ENCODE data around the gene MAP3K7CL.

The MAP3K7CL gene

DNA sequence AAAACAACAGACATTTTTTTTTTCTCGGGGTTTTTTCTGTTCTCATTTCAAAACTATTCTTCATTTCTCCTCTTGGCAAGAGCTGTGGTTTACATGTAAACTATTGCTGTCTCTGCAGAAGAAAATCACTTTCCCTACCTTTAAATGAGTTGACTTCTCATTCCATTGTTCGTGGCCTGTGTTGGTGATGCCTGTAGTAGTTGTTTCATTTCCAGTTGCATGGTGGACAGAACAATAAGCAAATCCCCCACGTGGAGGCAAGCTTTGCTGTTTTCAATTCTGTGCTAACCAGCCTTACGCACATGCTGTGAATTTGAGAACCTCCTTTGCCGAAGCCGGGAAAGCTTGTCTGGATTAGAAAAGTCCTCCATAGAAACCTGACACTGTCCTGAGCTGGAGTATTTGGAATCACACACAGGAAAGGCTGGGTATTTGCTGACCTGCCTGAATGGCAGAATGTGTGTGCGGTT is 26.2 kb upstream of the MAP3K7CL start:
- no peak for DNase-seq
- TF ChIP-seq, protein P1, sequence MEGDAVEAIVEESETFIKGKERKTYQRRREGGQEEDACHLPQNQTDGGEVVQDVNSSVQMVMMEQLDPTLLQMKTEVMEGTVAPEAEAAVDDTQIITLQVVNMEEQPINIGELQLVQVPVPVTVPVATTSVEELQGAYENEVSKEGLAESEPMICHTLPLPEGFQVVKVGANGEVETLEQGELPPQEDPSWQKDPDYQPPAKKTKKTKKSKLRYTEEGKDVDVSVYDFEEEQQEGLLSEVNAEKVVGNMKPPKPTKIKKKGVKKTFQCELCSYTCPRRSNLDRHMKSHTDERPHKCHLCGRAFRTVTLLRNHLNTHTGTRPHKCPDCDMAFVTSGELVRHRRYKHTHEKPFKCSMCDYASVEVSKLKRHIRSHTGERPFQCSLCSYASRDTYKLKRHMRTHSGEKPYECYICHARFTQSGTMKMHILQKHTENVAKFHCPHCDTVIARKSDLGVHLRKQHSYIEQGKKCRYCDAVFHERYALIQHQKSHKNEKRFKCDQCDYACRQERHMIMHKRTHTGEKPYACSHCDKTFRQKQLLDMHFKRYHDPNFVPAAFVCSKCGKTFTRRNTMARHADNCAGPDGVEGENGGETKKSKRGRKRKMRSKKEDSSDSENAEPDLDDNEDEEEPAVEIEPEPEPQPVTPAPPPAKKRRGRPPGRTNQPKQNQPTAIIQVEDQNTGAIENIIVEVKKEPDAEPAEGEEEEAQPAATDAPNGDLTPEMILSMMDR (IDR thresholded peaks at IDR 0.05; ENCODE audit: low read depth, low read length) = no peak
- H3K27me3 ChIP-seq = peaks cover 4% of the 10 kb centered on the region
- H3K36me3 ChIP-seq = no peaks in the 10 kb centered on the region
- no peaks in the 10 kb centered on the region for H3K9me3 ChIP-seq
- H3K4me1 ChIP-seq = no peaks in the 10 kb centered on the region
- no peak overlapping the region for H3K4me3 ChIP-seq (ENCODE audit: low read depth, low read length)

DNA sequence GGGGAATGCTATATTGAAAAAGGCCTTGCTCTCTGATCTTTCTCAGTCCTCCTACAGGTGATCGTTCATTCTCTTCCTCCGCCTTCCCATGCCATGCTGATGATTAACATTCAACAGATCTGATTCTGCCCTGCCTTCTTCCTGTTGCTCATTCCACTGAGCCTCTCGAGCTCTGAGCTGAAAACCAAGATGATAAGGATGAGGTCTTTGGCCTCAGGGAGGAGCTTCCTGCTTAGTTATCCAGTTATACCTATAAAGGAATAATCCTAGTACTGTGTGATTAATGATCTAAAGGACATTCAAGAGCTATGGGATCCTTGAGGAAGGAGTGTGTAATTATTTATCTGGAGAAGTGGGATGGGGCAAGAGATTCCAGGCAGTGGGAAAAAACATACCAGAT is 25.2 kb upstream of the MAP3K7CL start:
- Histone ChIP-seq H3K4me1 (no peaks in the 10 kb centered on the region), H3K4me3 (ENCODE audit: low read depth, low read length) (no peak overlapping the region), H3K27me3 (peaks cover 7% of the 10 kb centered on the region), H3K36me3 (no peaks in the 10 kb centered on the region), H3K9me3 (no peaks in the 10 kb centered on the region)
- no peak for DNase-seq
- TF ChIP-seq, protein P1 (IDR thresholded peaks at IDR 0.05; ENCODE audit: low read depth, low read length) = no peak

DNA sequence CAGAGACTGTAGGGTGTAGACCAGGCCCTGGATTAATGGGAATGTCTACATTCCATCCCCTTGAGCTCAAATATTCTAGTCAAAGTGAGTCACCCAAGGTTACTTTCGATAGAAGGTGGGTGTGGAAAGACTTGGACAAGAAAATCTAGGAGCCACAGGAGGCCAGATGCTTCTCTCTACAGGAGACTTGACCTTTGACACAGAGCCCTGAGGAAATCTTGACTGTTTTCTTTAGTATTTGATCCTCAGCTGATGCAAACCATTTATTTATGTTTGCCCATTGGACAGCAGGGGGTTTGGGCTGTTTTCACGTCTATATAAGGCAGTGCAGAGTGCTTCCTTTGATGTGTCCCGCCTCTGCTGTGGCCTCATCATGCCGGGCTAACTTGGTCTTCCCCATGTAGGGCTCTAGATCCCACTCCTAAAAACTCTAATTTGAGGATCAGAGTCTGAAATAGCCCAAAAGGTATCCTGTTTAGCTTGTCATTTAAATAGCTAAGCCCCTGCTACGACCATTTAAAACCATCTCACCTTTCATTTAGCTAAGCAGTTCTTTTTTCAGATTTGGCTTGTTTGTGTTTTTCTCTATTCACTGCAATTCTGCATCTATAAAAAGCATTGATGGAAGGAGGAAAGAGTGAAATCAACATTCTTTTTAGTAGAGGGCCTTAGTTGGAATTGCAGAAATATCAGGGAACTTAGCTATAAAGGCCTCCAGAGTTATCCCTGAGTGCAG is 15.5 kb upstream of the MAP3K7CL start:
- TF ChIP-seq, protein P1 (IDR thresholded peaks at IDR 0.05; ENCODE audit: low read depth, low read length) = no peak
- H3K4me1 ChIP-seq = no peaks in the 10 kb centered on the region
- no peaks in the 10 kb centered on the region; the same call in 1 of the 2 replicates for H3K27me3 ChIP-seq
- no peak for DNase-seq
- H3K4me3 ChIP-seq (ENCODE audit: low read depth, low read length) = no peak overlapping the region
- no peaks in the 10 kb centered on the region for H3K36me3 ChIP-seq
- H3K9me3 ChIP-seq = no peaks in the 10 kb centered on the region

DNA sequence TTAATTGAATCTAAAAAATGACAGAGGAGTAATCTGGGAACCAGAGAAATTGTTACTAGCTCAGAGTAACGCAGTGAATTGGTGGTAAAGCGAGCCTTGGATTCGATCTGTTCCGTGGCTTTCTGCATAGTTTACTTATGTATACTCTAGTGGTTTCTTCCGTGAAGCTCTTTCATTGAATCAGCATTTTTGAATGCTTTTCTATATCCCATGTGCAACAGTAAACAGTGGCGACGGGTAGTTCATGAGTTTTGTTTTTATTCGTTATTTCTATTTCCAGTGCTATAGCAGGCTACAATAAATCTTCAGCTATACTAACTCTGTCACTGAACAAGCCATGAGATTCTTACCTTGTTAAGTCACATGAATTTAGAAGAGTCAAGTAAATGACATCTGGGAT is 14.5 kb upstream of the MAP3K7CL start:
- no peaks in the 10 kb centered on the region for H3K4me1 ChIP-seq
- H3K9me3 ChIP-seq = no peaks in the 10 kb centered on the region
- TF ChIP-seq, protein P1 (IDR thresholded peaks at IDR 0.05; ENCODE audit: low read depth, low read length) = no peak
- no peaks in the 10 kb centered on the region for H3K36me3 ChIP-seq
- no peak for DNase-seq
- no peak overlapping the region for H3K4me3 ChIP-seq (ENCODE audit: low read depth, low read length)
- H3K27me3 ChIP-seq = peaks cover 3% of the 10 kb centered on the region; the same call in 1 of the 2 replicates

DNA sequence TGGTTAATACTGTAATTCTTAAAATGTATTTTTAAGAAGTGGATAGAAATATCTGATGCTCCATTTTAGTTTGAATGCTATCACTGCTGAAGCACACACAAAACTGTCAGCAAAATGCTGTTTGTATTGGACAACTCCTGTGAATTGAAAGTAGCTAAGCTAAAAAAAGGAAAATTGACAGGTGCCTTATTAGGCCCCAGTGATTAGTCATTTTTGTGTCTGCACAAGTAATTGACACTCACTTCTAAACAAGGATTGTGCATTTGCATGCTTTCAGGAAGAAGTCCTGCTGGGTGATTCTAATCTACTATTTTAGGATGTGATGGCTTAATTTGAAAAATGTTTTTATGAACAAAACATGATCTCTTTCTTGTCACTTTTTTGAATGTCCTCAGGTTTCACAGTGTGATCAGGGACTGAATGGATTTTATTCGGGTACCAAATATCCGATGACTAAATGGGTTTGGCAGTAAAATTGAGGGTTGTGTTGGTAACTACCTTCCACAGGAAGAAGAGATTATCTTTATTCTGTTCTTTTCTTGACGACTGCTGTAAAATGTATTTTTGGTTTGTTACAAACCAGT is 13.0 kb upstream of the MAP3K7CL start:
- H3K9me3 ChIP-seq = no peaks in the 10 kb centered on the region
- TF ChIP-seq, protein P1 (IDR thresholded peaks at IDR 0.05; ENCODE audit: low read depth, low read length) = no peak
- H3K4me3 ChIP-seq (ENCODE audit: low read depth, low read length) = no peak overlapping the region
- DNase-seq = no peak
- H3K36me3 ChIP-seq = no peaks in the 10 kb centered on the region
- peaks cover 8% of the 10 kb centered on the region; the same call in 1 of the 2 replicates for H3K27me3 ChIP-seq
- H3K4me1 ChIP-seq = no peaks in the 10 kb centered on the region

DNA sequence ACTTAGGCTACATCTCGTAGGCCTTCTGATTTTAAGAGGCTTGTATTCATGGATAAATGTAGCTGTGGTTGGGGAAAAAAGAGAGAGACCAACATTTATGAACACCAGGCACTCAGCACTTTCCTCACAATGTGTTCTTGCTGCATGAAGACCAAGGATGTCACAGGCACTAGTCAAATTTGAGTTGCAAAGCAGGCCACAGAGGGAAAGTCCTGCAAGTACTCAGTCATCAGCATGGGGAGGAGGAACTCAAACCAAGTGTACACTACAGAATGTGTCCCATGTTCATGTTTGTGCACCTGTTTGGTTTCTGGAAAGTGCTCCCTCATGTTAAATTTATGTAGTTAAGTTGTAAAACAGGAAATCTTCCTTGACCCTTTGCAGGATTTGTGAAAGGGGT is 8.7 kb upstream of the MAP3K7CL start:
- peaks cover 10% of the 10 kb centered on the region; the same call in 1 of the 2 replicates for H3K27me3 ChIP-seq
- no peak overlapping the region for H3K4me3 ChIP-seq (ENCODE audit: low read depth, low read length)
- H3K36me3 ChIP-seq = no peaks in the 10 kb centered on the region
- TF ChIP-seq, protein P1 (IDR thresholded peaks at IDR 0.05; ENCODE audit: low read depth, low read length) = no peak
- H3K4me1 ChIP-seq = no peaks in the 10 kb centered on the region
- no peaks in the 10 kb centered on the region for H3K9me3 ChIP-seq
- DNase-seq = no peak

All from BE2C (cell line).